IPS-11a (cell line): ENCODE measurements around the gene ARHGAP42.

Source experiments
- H3K4me3 ChIP-seq: one replicate; pipeline ENCODE4 v1.5.1; 2013; ENCODE audit warnings: low read depth, low read length, control low read depth

The ARHGAP42 gene

GRCh38 chr11:100791103-100791502, 104.0 kb downstream of the ARHGAP42 start:
- H3K4me3 ChIP-seq = no peak overlapping the region

- no peak overlapping the region for H3K4me3 ChIP-seq
These were observed 104.8 kb downstream of the ARHGAP42 start for GRCh38 chr11:100791860-100792259.

DNA sequence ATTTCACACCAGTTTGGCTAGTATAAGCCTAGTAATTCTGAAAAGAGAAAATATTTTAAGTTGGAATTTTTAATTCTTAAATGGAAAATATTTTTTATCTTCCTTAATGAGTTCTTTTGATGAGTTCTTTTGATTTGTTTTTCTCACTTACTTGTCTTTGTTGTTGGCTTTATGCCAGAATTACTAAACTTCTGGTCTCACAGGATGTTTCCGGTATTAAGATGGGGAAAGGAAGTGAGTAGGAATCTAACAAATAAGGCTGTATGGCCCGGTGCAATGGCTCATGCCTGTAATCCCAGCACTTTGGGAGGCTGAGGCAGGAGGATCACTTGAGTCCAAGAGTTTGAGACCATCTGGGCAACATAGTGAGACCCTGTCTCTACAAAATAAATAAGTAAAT, 106.4 kb downstream of the ARHGAP42 start:
- H3K4me3 ChIP-seq = no peak overlapping the region

- no peak overlapping the region for H3K4me3 ChIP-seq
These were observed 107.4 kb downstream of the ARHGAP42 start for GRCh38 chr11:100794446-100794845.

DNA sequence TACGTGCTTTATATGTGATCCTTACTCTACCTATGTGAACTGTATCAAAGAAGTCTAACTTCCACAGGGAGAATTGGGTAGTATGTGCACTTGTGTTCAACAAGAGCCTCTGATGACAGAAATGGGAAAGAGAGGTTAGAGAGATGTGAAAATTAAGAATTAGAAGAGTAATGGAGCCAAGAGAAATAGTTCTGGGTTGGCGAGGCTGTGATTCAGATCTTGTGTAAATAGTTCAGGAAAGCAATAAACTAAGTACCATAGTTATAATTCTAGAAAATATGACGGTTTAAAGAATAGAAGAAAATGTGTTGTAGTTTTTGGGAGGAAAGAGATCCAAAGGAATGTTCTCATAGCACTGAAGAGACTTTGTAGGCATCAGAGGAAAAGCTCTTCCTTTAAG, 112.4 kb downstream of the ARHGAP42 start:
- H3K4me3 ChIP-seq = no peak overlapping the region

DNA sequence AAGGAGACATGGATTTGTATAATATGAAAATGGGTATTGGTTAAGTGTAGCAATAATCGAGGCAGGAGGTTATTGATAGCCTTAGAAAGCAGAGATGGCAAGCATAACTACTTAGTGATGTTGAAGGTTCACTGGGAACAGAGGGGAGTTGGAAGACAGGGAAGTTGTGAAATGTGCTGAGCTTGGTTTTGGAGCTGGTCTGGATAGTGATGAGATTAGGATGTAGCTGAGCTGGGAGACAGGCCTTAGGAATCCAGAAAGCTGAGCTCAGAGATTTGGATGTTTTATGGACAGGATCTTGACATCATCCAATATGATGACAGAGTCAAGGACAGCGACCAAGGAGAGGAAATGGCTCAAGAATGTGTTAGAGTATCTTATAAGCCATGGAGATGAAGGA, 113.1 kb downstream of the ARHGAP42 start:
- no peak overlapping the region for H3K4me3 ChIP-seq

DNA sequence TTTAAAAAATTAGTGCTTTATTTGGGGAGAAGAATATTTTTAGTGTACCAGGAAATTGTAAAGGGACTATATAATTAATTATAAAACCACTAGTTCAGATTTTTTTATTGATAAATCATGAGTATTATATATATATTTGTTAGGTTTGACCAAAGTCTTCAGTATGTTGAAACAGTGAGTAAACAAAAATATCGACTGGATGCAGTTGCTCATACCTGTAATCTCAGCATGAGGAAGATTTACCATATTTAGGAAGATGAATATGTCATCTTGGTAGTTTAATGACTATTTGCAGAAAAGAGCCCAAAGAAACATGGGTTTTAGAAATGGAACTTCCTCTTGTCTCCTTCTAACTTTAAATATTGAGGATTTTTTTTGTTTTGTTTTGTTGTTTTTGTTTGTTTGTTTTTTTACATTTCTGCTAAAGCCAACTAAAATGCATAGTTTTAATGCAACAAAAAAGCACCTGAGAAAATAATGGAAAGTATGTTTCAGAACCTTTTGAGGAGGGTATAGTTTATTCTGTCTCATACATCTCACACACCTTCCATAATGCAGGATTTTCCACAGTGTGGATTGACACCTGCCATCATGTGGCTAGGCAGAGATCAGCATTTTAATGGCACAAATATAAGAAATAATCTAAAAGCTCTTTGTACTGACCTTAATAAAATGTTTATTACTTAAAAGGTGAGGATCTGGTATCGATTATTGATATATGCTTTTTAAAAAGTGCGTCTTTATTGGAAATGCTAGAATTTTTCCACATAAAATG, 114.3 kb downstream of the ARHGAP42 start:
- H3K4me3 ChIP-seq = no peak overlapping the region

GRCh38 chr11:100805506-100806199, 118.6 kb downstream of the ARHGAP42 start:
- no peak overlapping the region for H3K4me3 ChIP-seq

GRCh38 chr11:100806296-100806695, 119.2 kb downstream of the ARHGAP42 start:
- no peak overlapping the region for H3K4me3 ChIP-seq

- H3K4me3 ChIP-seq = no peak overlapping the region
These were observed 121.9 kb downstream of the ARHGAP42 start for GRCh38 chr11:100808904-100809491.

GRCh38 chr11:100810146-100810545, 123.1 kb downstream of the ARHGAP42 start:
- H3K4me3 ChIP-seq = no peak overlapping the region

DNA sequence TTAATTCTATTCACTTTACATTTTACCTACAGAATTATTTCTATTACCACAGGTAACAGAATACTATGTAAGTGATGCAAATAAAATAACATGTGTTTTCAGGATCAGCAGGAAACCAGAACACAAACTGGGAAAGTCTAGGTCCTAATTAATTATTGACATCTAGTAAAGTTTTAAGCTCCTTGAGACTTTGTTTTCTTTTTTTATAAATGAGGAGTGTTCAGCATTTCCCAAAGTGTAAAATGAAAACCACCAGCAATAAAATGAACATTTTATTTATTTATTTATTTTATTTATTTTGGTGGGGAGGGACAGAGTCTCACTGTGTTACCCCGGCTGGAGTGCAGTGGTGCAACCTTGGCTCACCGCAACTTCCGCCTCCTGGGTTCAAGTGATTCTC, 123.6 kb downstream of the ARHGAP42 start:
- H3K4me3 ChIP-seq = no peak overlapping the region

DNA sequence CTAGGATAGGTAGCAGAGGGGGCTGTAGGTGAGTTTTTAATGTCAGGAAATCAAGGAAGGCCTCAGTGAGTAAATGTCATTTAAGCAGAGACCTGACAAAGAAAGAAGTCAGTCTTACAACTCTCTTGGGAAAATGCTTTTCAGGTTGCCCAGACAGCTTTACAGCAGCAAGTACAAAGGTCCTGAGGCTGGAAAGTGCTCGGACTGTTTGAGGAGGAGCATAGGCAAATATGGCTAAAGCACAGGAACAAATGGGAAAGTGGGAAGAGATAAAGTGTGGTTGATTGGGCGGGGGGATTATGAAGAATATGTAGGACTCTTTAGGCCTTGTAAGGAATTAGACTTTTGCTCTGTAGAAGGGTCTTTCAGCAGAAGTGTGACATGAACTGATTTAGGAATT, 125.4 kb downstream of the ARHGAP42 start:
- no peak overlapping the region for H3K4me3 ChIP-seq

GRCh38 chr11:100815787-100816330, 128.8 kb downstream of the ARHGAP42 start:
- H3K4me3 ChIP-seq = no peak overlapping the region

DNA sequence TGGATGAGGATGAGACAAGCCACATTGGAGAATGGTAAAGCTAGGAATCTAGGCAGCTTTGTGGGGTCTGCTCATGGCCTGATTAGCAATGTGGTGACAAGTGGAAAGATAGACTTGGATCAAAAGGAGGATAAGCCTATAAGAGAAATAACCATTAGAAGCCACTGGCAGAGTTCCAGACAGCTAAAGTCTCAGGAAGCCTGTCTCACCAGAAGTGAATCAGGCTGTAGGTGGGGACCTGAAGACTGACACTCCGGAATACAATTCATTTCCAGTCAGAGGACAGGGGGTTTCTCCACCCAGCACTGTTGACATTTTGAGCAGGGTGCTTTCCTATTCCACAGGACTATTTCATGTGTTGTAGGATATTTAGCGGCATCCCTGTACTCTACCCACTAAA, 129.7 kb downstream of the ARHGAP42 start:
- no peak overlapping the region for H3K4me3 ChIP-seq

DNA sequence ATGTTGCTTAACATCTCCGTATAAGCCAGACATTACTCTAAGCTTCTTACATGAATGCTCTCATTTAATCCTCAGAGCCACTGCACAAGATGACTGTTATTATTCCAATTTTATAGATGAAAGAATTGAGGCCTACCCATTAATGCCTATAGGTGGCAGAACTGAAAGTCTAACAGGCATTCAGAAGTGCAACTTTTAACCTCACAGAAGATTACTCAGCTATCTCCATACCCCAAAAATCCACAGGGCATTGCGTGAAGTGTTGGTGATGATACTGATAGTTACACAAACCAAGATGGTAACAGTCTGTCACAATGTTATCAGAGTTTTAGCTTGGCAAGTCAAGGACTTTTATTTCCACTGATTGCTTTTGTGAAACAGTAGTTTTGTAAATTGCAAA, 130.5 kb downstream of the ARHGAP42 start:
- H3K4me3 ChIP-seq = no peak overlapping the region

GRCh38 chr11:100820621-100821020, 133.5 kb downstream of the ARHGAP42 start:
- H3K4me3 ChIP-seq = no peak overlapping the region

DNA sequence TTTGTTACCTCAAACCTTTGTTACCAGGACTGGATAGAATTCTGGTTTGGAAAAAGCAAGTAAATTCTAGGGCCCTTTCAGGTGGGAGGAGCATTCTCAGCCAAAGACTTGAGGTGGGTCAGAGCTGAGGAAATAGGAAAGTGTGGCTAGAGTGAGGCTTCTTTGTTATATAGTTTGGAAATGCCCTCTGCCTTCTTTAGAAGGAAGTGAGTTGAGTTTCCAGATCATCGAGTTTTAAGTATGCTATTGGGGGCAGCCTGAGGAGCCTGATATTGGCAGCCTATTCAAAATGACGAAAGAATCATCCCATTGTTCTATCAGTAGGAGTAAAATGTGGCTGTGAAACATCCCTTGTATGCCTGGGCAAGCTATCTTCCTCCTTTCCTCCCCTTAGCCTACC, 134.1 kb downstream of the ARHGAP42 start:
- H3K4me3 ChIP-seq = no peak overlapping the region

DNA sequence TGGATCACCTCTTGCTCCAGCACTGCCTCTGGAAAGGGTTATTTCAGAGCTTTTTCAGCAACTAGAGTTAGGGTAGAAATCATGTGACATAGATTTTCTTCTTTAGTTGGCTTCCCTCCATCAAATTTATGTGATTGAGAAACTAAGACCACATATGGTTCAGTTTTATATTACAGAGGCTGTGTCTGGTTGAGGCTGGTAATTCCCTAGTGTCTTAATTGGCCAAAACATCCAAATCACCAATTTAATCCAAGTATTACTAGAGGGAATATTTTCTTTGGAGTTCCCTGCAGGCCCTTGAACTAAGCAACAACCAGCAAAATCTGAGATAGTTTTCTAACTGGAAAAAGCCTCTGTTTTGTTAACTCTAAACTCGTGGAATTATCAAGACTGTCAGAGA, 136.3 kb downstream of the ARHGAP42 start:
- no peak overlapping the region for H3K4me3 ChIP-seq

DNA sequence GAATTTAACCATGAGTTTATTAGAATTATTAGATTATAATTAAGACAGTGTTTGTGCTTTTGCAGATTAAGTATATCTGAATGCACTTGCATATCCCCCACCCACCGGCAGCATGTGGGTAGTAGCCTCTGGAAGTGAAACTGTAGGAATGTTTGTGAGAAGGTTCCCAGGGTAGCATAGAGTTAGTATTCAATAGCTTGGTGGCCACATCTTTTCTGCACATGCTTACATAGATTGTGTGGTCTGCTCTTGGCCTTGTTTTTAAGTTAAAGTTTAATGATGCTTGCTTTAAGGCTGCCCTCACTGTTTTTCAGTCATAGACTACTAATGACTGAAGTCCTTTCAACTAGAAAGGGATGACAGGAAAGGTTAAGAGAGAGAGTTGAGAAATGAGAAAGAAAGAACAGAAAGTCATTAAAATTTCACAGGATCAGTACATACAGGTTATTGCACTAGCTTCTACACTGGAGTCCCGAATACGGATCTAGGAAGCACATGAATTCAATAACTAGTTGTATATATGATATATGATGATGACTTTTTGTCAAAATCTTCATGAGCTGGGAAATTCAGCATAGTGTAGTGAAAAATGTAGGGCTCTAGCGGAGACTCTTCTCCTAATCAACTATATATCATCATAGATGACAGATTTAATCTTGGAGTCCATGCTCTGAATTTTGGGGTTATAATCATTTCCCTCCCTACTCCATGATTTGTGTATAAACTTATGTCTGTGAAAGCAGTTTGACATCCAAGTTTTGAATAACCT, 137.1 kb downstream of the ARHGAP42 start:
- no peak overlapping the region for H3K4me3 ChIP-seq

GRCh38 chr11:100825626-100826025, 138.5 kb downstream of the ARHGAP42 start:
- no peak overlapping the region for H3K4me3 ChIP-seq
